Panc1 (cell line): ENCODE data around the gene PHIP. TPM values are rescaled to one million over a fixed set of nuclear protein-coding genes. Genes with fewer than 3 reads are reported as not detected.

ENCODE experiments used
- ATAC-seq: fragments of 200-7000 bp; cut with Tn5 transposase; 2 replicates; pipeline ENCODE4 v1.9.1; 2020; ENCODE audit warnings: mild to moderate bottlenecking, moderate library complexity
- BruUV-seq: library from RNA; stranded (reverse); fragments of 400-500 nt; replicated peaks from 2 replicates; lab custom pipeline; 2021; lab: Mats Ljungman, UMichigan
- CTCF ChIA-PET: fragments of 300-600 bp; sonication (Branson Sonifier 250); formaldehyde crosslinking; loops from one replicate; lab custom pipeline; 2022; ENCODE audit warnings: antibody characterized with exemption; lab: Charles Lee
- POLR2A ChIA-PET: fragments of 300-600 bp; sonication (Branson Sonifier 250); formaldehyde crosslinking; loops from one replicate; lab custom pipeline; 2022; ENCODE audit warnings: antibody characterized with exemption; lab: Charles Lee
- DNase-seq: peaks from one replicate; pipeline ENCODE4 v3.0.0-alpha.2; 2010; ENCODE audit warnings: low read depth, low spot score
- H3K27ac ChIP-seq: 2 replicates; pipeline ENCODE4 v1.5.1; 2011; ENCODE audit warnings: mild to moderate bottlenecking, low read length, inconsistent platforms
- H3K27me3 ChIP-seq: fragments of 200-500 bp; sonication (Bioruptor generic); 2 replicates; pipeline ENCODE4 v1.6.0; 2014; ENCODE audit warnings: low read length, inconsistent platforms; ENCODE audit not compliant: control insufficient read depth, insufficient read depth
- H3K36me3 ChIP-seq: fragments of 200-500 bp; sonication (Bioruptor generic); 2 replicates; pipeline ENCODE4 v1.5.1; 2014; ENCODE audit warnings: inconsistent platforms, mild to moderate bottlenecking, low read length, moderate library complexity; ENCODE audit not compliant: control insufficient read depth, insufficient read depth
- H3K4me1 ChIP-seq: 2 replicates; pipeline ENCODE4 v1.5.1; 2011; ENCODE audit warnings: inconsistent platforms, mild to moderate bottlenecking, low read length, moderate library complexity; ENCODE audit not compliant: control insufficient read depth, insufficient read depth
- H3K4me3 ChIP-seq, 2 experiments: 2 replicates each; pipeline ENCODE4 v1.5.1; 2011 to 2012; ENCODE audit warnings: low read depth in 2 of 2, low read length in 2 of 2, mild to moderate bottlenecking in 2 of 2, inconsistent platforms in 1 of 2, moderate library complexity in 1 of 2
- H3K9me3 ChIP-seq: fragments of 200-500 bp; sonication (Bioruptor generic); 2 replicates; pipeline ENCODE4 v1.5.1; 2014; ENCODE audit warnings: low read depth, mild to moderate bottlenecking, inconsistent platforms, low read length, moderate library complexity; ENCODE audit not compliant: control insufficient read depth, insufficient read depth
- POLR2AphosphoS5 ChIP-seq: IDR thresholded peaks from 2 replicates; pipeline ENCODE4 v1.6.1; 2012; ENCODE audit warnings: mild to moderate bottlenecking, low read depth, low read length, moderate library complexity
- SIN3A ChIP-seq: IDR thresholded peaks from 2 replicates; pipeline ENCODE4 v1.6.1; 2012; ENCODE audit warnings: low read depth, mild to moderate bottlenecking, low read length, moderate library complexity, borderline replicate concordance; ENCODE audit not compliant: insufficient read depth
- TCF7L2 ChIP-seq: IDR thresholded peaks from 2 replicates; pipeline ENCODE4 v1.6.1; 2011; ENCODE audit warnings: mild to moderate bottlenecking, low read depth, low read length, inconsistent platforms
- in situ Hi-C: cut with HindIII; loops from 2 replicates; pipeline ENCODE4 v1.10.0; 2016; ENCODE audit warnings: low sequenced_read_pairs, low pct_unique_long_range_greater_than_20kb
- intact Hi-C: fragments of 100-400 bp; cut with micrococcal nuclease; formaldehyde crosslinking; loops from one replicate; pipeline ENCODE4 v1.10.0; 2022; ENCODE audit not compliant: unreplicated experiment
- total RNA-seq: library from RNA; stranded (reverse); gene quantifications from one replicate; pipeline ENCODE4 v1.2.1, GENCODE V29; 2021; ENCODE audit not compliant: unreplicated experiment
- TF ChIP-seq, protein P1 (sequence below): fragments of 450-650 bp; IDR thresholded peaks from 2 replicates; pipeline ENCODE4 v1.5.1; 2017; ENCODE audit warnings: mild to moderate bottlenecking
- TF ChIP-seq, protein P2 (sequence below), 2 experiments: IDR thresholded peaks; 2 replicates each; pipeline ENCODE4 v1.6.1; 2011 to 2012; ENCODE audit warnings: low read depth in 2 of 2, control low read depth in 1 of 2, low read length in 1 of 2, mild to moderate bottlenecking in 1 of 2, moderate library complexity in 1 of 2; ENCODE audit not compliant: insufficient read depth in 1 of 2

Gene PHIP
- total RNA-seq, 1 experiment from 2014 or later = 28.0 TPM

DNA sequence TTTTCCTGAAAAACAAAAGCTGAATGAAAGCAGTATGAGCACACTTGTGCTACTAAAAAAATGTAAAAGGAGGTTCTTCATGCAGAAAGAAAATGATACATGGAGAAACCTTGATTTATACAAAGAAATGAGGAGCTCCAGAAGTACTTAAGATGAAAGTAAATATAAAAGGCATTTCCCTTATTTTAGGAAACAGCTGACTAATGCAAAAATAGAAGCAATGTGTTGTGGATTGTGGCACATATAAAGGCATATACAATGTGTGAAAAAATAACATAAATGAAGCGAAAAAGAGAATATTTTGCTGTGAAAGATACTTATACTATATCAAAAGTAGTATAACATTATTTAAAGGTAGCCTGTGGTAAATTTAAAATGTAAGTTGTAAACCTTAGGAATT, 41.2 kb upstream of the PHIP start:
- Histone ChIP-seq H3K4me1 (no peaks in the 10 kb centered on the region), H3K27ac (no peak overlapping the region), H3K36me3 (no peaks in the 10 kb centered on the region), H3K4me3 (no peak overlapping the region), H3K27me3 (no peaks in the 10 kb centered on the region), H3K9me3 (no peaks in the 10 kb centered on the region)
- BruUV-seq = no TSS peak
- intact Hi-C loops (no loop called here), in situ Hi-C loops (no loop called here)
- CTCF ChIA-PET = no interaction called here
- POLR2A ChIA-PET = no interaction called here
- DNase-seq = no peak
- TF ChIP-seq TCF7L2 (no peak), SIN3A (no peak), POLR2AphosphoS5 (no peak)
- TF ChIP-seq, protein P1, sequence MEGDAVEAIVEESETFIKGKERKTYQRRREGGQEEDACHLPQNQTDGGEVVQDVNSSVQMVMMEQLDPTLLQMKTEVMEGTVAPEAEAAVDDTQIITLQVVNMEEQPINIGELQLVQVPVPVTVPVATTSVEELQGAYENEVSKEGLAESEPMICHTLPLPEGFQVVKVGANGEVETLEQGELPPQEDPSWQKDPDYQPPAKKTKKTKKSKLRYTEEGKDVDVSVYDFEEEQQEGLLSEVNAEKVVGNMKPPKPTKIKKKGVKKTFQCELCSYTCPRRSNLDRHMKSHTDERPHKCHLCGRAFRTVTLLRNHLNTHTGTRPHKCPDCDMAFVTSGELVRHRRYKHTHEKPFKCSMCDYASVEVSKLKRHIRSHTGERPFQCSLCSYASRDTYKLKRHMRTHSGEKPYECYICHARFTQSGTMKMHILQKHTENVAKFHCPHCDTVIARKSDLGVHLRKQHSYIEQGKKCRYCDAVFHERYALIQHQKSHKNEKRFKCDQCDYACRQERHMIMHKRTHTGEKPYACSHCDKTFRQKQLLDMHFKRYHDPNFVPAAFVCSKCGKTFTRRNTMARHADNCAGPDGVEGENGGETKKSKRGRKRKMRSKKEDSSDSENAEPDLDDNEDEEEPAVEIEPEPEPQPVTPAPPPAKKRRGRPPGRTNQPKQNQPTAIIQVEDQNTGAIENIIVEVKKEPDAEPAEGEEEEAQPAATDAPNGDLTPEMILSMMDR = no peak
- TF ChIP-seq, protein P2, sequence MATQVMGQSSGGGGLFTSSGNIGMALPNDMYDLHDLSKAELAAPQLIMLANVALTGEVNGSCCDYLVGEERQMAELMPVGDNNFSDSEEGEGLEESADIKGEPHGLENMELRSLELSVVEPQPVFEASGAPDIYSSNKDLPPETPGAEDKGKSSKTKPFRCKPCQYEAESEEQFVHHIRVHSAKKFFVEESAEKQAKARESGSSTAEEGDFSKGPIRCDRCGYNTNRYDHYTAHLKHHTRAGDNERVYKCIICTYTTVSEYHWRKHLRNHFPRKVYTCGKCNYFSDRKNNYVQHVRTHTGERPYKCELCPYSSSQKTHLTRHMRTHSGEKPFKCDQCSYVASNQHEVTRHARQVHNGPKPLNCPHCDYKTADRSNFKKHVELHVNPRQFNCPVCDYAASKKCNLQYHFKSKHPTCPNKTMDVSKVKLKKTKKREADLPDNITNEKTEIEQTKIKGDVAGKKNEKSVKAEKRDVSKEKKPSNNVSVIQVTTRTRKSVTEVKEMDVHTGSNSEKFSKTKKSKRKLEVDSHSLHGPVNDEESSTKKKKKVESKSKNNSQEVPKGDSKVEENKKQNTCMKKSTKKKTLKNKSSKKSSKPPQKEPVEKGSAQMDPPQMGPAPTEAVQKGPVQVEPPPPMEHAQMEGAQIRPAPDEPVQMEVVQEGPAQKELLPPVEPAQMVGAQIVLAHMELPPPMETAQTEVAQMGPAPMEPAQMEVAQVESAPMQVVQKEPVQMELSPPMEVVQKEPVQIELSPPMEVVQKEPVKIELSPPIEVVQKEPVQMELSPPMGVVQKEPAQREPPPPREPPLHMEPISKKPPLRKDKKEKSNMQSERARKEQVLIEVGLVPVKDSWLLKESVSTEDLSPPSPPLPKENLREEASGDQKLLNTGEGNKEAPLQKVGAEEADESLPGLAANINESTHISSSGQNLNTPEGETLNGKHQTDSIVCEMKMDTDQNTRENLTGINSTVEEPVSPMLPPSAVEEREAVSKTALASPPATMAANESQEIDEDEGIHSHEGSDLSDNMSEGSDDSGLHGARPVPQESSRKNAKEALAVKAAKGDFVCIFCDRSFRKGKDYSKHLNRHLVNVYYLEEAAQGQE (IDR thresholded peaks at IDR 0.05; ENCODE audit: insufficient read depth in 1 of 2, low read depth in 2 of 2, low read length in 1 of 2) = no peak
- no peak for ATAC-seq

DNA sequence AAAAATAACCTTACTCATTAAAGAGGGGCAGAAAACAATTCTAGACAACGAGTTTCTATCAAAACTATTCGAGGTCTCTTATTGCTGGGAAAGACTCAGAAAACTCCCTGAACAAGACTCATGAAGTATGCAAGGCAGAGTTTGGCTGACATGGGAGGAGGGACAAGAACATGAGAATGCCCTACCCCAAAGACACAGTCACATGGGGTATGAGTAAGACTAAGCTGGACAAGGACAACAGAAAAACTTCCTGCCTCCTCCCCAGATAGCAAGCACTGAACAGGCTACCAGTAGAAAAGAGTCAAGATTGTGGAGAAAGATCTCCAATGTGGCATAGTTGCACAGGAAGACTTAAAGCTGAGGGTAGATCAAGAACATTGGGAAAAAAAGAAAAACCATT, 39.7 kb upstream of the PHIP start:
- in situ Hi-C loops = no loop called here
- no peak for DNase-seq

More for the DNA sequence above, 39.7 kb upstream of the PHIP start:
- TF ChIP-seq POLR2AphosphoS5 (no peak), TCF7L2 (no peak), SIN3A (no peak)
- TF ChIP-seq, protein P2 (IDR thresholded peaks at IDR 0.05; ENCODE audit: insufficient read depth in 1 of 2, low read depth in 2 of 2, low read length in 1 of 2) = no peak
- TF ChIP-seq, protein P1 = no peak
- intact Hi-C loops = no loop called here
- ChIA-PET CTCF (no interaction called here), POLR2A (no interaction called here)
- H3K27me3 ChIP-seq = no peaks in the 10 kb centered on the region
- no peak overlapping the region for H3K27ac ChIP-seq
- no peaks in the 10 kb centered on the region for H3K36me3 ChIP-seq
- BruUV-seq = no TSS peak
- no peaks in the 10 kb centered on the region for H3K4me1 ChIP-seq
- H3K4me3 ChIP-seq = no peak overlapping the region
- no peaks in the 10 kb centered on the region for H3K9me3 ChIP-seq
- no peak for ATAC-seq
